ENCODE measurements around the gene TH.

GRCh38 chr11:2142762-2143202 lies 28.8 kb downstream of the TH start:
- TF ChIP-seq, protein P1, sequence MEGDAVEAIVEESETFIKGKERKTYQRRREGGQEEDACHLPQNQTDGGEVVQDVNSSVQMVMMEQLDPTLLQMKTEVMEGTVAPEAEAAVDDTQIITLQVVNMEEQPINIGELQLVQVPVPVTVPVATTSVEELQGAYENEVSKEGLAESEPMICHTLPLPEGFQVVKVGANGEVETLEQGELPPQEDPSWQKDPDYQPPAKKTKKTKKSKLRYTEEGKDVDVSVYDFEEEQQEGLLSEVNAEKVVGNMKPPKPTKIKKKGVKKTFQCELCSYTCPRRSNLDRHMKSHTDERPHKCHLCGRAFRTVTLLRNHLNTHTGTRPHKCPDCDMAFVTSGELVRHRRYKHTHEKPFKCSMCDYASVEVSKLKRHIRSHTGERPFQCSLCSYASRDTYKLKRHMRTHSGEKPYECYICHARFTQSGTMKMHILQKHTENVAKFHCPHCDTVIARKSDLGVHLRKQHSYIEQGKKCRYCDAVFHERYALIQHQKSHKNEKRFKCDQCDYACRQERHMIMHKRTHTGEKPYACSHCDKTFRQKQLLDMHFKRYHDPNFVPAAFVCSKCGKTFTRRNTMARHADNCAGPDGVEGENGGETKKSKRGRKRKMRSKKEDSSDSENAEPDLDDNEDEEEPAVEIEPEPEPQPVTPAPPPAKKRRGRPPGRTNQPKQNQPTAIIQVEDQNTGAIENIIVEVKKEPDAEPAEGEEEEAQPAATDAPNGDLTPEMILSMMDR (IDR thresholded peaks at IDR 0.05; ENCODE audit: low read depth, low read length, poor library complexity, severe bottlenecking) = no peak
- TF ChIP-seq EZH2phosphoT487 (IDR thresholded peaks at IDR 0.05; ENCODE audit: borderline replicate concordance, low read length) = no peak

Measured in DOHH2 (cell line).